ENCODE data around the gene RIOX2. TPM values are rescaled to one million over a fixed set of nuclear protein-coding genes. Genes with fewer than 3 reads are reported as not detected.

RIOX2 gene
- total and polyA plus RNA-seq, 2 of the 8 experiments (the other 6 are each of a cell fraction or from before 2014, with no cell fraction given), result 3.8 to 16.4 TPM

DNA sequence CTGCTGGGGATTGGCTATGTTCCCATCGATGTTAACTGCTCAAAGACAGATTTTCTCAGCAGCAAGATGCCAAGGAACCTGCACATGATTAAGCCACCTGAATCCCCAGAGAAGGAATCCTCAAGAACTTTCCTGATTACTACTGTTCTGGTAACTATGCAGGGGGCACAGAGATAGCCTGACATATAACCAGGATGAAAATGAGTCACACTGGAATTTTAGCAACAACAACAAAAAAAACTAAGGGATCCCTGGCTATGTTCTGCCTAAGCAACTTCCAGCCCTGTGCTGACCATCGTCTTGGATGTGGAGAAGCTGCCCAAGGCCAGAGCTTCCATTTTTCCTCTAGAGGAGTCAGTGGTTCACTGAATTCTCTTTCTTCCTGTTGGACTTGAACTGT, 13.8 kb downstream of the RIOX2 start (continued):
- TF ChIP-seq RXRA (IDR thresholded peaks at IDR 0.05; ENCODE audit: insufficient read depth, low read depth, low read length) (no peak), SIN3A (conservative IDR thresholded peaks at IDR 0.05 in 1 of 2, IDR thresholded peaks at IDR 0.05 in 1 of 2; ENCODE audit: low read depth in 1 of 2, low read length in 2 of 2) (no peak), BCL11A (IDR thresholded peaks at IDR 0.05; ENCODE audit: low read depth in 2 of 2, low read length in 2 of 2) (no peak), CHD1 (IDR thresholded peaks at IDR 0.05; ENCODE audit: low read depth, low read length) (no peak), SIX5 (IDR thresholded peaks at IDR 0.05; ENCODE audit: low read depth, low read length) (no peak)
